SK-N-SH (cell line): Measurements from ENCODE around the gene PAIP1.

ENCODE experiments used
- CHD2 ChIP-seq: fragments of 150-350 bp; IDR thresholded peaks from 2 replicates; pipeline ENCODE4 v1.6.1; 2018; ENCODE audit warnings: low read length; ENCODE audit not compliant: partially characterized antibody
- CTCF ChIP-seq: fragments of 200-600 bp; sonication (generic); IDR thresholded peaks from 2 replicates; pipeline ENCODE4 v1.6.1; 2017; ENCODE audit warnings: antibody characterized with exemption, mild to moderate bottlenecking, moderate library complexity
- EP300 ChIP-seq, 2 experiments: IDR thresholded peaks; 2 replicates each; pipeline versions ENCODE4 v1.4.0 to v1.6.1; 2012; ENCODE audit warnings: borderline replicate concordance in 1 of 2, low read depth in 1 of 2, low read length in 1 of 2
- FOSL2 ChIP-seq: IDR thresholded peaks from 2 replicates; pipeline ENCODE4 v1.4.0; 2012; ENCODE audit warnings: low read depth, mild to moderate bottlenecking, moderate library complexity, borderline replicate concordance
- FOXJ3 ChIP-seq: sonication (generic); formaldehyde crosslinking; IDR thresholded peaks from 2 replicates; pipeline ENCODE4 v1.5.1; 2020; ENCODE audit warnings: mild to moderate bottlenecking, missing genetic modification reagents
- FOXM1 ChIP-seq: IDR thresholded peaks from 2 replicates; pipeline ENCODE4 v1.4.0; 2012; ENCODE audit warnings: low read depth, mild to moderate bottlenecking
- GABPA ChIP-seq: IDR thresholded peaks from 2 replicates; pipeline ENCODE4 v1.4.0; 2012; ENCODE audit warnings: low read depth, mild to moderate bottlenecking
- POLR2AphosphoS5 ChIP-seq: IDR thresholded peaks from 2 replicates; pipeline ENCODE4 v1.6.1; 2012; ENCODE audit warnings: low read depth, low read length
- RFX5 ChIP-seq: IDR thresholded peaks from 2 replicates; pipeline ENCODE4 v1.6.1; 2012; ENCODE audit warnings: mild to moderate bottlenecking, improper control_type of control experiment, low read length
- RXRA ChIP-seq: IDR thresholded peaks from 2 replicates; pipeline ENCODE4 v1.4.0; 2012; ENCODE audit warnings: low read depth, mild to moderate bottlenecking, borderline replicate concordance
- SMC3 ChIP-seq: IDR thresholded peaks from 2 replicates; pipeline ENCODE4 v1.6.1; 2012; ENCODE audit warnings: low read depth, low read length, improper control_type of control experiment
- TAF1 ChIP-seq: IDR thresholded peaks from 2 replicates; pipeline ENCODE4 v1.6.1; 2012; ENCODE audit warnings: low read depth, mild to moderate bottlenecking, low read length, moderate library complexity, borderline replicate concordance
- USF1 ChIP-seq: IDR thresholded peaks from 2 replicates; pipeline ENCODE4 v1.4.0; 2012; ENCODE audit warnings: low read depth, borderline replicate concordance
- YY1 ChIP-seq: IDR thresholded peaks from 2 replicates; pipeline ENCODE4 v1.4.0; 2012; ENCODE audit warnings: low read depth, mild to moderate bottlenecking

- TF ChIP-seq EP300 (IDR thresholded peaks at IDR 0.05; ENCODE audit: borderline replicate concordance in 1 of 2, low read depth in 1 of 2, low read length in 1 of 2) (no peak), POLR2AphosphoS5 (no peak), SMC3 (no peak), FOXJ3 (CRISPR knock-in tag) (no peak), CTCF (no peak), RFX5 (no peak), YY1 (no peak), TAF1 (no peak), USF1 (no peak), GABPA (no peak), FOSL2 (no peak), RXRA (no peak), FOXM1 (no peak), CHD2 (no peak)
Measured at GRCh38 chr5:43514025-43514424, 42.9 kb downstream of the PAIP1 start.
